NCI-H2171 treated with DMSO at 0.1 percent for 48 hours (cell line): ENCODE results near the gene GSX1.

Experiments
- DNase-seq: peaks from one replicate; lab custom pipeline; 2025; lab: John Stamatoyannopoulos, UW

GSX1 gene

GRCh38 chr13:27834095-27834494 is 41.8 kb downstream of the GSX1 start:
- no peak for DNase-seq

- no peak for DNase-seq
Measured at GRCh38 chr13:27835799-27836198, 43.5 kb downstream of the GSX1 start.

GRCh38 chr13:27839809-27840467 is 47.7 kb downstream of the GSX1 start:
- no peak for DNase-seq

- DNase-seq = no peak
Measured at GRCh38 chr13:27842571-27842970, 50.3 kb downstream of the GSX1 start.
